NCI-H82 (cell line): ENCODE data around the gene NTM.
"Not testable (repeated sequence)": the region's sequence is repeated elsewhere in the genome, so short reads cannot be mapped to it uniquely, and the experiment has no call there.

Experiments
- DNase-seq: peaks from one replicate; lab custom pipeline; 2025; lab: John Stamatoyannopoulos, UW

NTM gene

DNA sequence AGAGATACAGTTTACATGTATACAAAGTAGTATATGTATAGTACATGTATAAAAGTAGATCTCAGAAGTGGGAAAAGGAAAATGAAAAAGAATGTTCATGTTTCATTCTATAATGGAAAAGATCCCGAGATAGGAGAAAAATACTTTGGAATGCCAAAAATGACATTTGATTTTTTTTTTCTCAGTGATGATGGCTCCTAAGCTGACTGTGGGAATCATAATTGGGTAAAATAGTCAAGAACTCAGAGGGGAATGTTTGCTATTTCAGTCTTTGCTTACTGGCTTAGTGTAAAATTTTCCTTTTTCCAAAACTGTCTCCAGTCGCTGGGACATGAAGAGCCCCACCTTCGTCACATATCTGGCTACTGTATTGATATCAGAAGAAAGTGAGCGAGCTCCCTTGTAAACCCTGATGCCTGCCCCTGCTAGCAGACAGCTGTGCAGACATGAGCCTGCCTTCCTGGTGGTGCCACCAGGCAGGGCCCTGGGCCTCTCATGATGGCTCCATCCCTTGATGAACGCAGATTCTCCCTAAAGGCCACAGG, 944.6 kb downstream of the NTM start:
- no peak for DNase-seq

DNA sequence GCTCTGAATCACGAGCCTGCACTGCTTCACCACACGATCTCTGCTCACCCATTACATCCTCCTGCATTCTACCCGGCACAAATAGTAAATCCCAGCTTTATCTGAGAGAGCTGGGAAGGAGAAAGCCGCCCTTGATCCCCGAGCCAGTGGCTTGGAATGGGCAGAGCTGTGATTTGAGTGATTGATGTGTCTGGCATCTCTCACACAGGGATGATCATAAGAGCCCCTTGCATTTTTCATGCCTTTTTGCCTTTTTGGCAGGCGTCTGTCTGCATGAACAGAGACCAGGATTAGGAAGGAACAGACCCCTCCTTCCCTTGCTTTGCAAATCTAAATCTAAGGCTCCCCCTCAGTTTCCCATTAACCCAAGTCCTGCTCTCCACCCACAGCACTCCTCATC, 945.3 kb downstream of the NTM start:
- no peak for DNase-seq

DNA sequence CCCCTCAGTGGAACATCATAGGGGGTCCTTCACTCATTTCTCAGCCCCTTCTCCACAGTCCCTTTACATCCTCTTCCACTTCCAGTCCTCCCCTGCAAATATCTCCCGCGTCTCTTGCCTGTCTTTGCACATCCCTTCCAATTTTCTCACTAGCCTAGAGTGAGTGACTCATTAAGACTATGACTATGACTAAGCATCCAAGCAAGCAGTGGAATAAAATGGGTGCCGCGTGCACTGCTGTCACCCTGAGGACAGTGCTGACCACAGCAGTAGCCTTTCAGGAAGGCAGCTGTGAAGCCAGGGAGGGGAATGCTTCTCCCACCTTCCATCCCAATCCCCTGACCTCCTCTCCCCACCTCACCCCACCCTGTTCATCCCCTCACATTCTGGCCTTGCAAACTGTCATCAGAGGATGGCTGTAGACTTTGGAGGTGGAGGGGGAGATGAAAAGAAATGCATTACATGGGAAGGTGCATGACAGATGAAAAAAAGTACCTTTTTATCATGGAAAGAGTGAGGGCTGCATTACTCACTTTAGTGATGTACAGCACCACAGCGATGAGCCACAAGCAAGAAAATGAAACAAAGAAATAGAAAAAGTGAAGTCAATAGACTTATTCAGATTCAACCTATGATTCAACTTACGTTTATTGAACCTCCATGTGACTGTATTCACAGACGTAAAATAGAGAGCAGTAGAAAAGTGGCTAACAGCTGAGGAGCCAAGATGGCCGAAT, 948.2 kb downstream of the NTM start:
- no peak for DNase-seq

DNA sequence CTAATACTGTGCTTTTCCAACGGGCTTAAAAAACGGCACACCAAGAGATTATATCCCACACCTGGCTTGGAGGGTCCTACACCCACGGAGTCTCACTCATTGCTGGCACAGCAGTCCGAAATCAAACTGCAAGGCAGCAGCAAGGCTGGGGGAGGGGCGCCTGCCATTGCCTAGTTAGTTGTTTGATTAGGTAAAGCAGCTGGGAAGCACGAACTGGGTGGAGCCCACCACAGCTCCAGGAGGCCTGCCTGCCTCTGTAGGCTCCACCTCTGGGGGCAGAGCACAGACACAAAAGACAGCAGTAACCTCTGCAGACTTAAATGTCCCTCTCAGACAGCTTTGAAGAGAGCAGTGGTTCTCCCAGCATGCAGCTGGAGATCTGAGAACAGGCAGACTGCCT, 949.0 kb downstream of the NTM start:
- not testable (repeated sequence) for DNase-seq

DNA sequence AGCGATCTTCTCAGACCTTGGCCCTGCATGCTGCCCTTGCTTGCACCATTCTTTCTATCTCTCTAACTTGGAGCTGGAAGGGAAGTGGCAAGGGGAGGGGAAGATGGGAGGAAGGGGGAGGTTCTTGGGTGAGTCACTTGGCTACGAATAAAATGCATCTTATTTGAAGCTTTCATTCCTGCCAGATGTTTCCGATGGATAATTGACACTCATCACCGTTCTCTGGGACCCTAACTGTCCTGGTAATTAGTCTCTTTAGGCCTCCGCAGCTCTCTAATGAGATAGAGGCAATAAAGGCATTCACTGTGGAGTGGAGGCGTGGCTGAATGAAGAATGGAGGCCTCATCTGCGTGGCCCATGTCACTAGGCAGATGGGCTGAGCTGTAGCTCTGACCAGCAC, 960.1 kb downstream of the NTM start:
- DNase-seq, result peak; percentile 80

DNA sequence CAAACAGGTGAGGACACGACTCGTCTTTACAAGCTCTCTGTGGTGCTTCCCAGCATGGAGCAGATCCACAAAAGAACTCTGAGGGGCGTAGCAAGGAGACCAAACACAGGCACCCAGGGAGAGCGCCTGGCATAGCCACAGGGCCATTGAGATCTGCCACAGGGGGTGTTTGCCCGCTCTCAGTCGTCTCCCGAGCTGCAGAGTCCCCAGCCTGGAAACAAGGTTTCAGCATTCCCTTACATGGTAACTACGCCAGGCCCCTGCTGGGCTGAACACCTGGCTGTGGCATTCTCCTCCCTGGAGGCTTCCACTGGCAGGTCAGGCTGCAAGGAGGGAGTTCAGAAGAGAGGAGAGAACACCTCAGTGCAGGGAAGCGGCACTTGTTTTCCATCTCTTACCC, 962.1 kb downstream of the NTM start:
- DNase-seq, result no peak

DNA sequence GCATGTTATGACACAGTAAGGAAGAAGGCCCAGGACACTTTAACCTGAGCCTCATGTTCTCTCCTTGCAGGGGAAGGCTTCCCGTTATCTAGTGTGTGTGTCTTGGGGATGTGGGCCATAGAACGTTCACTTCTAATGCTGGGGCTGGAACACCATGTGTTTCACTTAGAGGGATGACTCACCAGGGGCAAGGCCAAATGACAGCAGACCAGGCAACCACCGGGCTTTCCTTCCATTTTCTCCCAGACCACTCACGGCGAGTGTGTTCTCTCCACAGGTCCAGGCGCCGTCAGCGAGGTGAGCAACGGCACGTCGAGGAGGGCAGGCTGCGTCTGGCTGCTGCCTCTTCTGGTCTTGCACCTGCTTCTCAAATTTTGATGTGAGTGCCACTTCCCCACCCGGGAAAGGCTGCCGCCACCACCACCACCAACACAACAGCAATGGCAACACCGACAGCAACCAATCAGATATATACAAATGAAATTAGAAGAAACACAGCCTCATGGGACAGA, 964.4 kb downstream of the NTM start:
- no peak for DNase-seq

DNA sequence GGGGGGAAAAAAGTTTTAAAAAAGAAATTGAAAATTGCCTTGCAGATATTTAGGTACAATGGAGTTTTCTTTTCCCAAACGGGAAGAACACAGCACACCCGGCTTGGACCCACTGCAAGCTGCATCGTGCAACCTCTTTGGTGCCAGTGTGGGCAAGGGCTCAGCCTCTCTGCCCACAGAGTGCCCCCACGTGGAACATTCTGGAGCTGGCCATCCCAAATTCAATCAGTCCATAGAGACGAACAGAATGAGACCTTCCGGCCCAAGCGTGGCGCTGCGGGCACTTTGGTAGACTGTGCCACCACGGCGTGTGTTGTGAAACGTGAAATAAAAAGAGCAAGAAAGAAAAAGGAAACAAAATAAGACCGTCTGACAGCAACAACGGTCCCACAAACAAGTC, 964.9 kb downstream of the NTM start:
- no peak for DNase-seq

DNA sequence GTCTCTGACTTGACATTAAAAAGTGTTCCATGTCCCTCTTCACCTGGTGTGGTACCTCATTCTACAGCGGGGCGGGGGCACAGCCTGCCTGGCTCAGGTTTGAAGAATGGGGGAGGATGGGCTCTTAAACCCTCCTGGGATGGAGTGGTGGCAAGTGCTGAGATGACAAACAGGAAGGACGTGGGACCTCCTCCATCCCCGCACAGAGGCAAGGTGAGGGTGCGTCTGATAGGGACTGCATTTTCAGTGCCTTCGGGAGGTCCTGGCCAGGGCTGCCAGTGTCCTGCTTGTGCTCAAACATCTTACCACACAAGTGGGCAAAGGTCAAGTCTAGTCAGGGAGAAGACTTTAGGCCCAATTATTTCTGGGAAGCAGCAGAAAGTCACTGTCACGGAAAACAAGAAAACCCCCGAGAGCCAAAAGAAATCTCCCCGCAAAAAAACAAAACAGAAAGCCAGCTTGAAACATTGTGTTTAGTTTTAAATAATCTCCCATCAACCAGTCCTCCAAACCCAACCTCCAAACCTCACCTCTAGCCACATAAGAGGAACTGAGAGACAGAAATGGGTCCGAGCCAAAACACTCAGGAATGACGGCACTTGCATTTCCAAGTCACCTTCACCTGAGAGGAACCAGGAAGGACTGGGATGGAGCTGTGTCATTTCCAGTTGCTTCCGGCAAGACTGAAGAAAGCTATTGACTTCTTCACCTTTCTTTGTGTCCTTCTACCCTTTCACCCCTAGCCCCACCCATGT, 966.5 kb downstream of the NTM start:
- no peak for DNase-seq

DNA sequence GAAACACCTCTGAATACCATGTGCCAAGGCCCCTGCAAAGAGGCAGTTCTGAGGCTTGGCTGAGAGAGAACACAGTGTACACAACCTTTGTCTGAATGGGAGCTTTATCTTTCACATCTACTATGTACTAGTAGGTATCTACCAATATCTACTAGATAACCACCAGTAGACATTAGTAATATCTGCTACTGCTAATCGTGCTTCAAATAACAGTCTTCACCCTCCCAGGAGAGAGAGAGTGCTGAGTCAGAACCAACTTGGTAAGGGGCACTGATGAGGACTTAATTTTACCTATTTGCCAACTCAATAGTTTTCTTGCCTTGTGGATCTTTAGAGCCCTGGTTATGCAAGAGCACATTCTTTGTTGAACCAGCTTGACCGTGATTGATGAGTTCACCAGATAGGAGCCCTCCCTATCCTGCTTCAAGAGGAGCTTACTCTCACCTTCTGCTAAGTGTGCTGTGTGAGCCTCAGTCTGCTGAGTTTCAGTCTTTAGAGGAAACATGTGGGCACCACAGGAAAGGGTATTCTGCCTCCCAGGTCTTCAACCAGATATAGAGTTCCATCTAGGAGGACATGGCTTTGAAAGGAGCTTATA, 967.5 kb downstream of the NTM start:
- no peak for DNase-seq

DNA sequence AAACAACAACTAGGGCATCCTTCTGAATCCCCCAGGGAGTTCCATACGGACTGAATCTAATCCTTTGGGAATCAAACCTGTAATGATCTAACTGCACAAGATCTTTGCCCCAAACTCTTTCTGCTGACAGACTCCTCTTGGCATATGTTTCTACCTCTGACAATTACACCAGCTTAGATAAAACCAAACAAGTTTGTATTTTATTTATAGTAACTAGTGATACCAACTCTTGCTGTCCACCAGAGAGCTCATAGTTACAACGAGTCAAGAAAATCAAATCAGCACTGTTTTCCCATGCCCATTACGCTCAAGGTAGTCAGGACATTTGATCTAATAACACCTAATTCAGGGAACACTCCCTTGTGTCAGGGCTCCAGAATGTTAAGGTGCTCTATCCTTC, 972.0 kb downstream of the NTM start:
- no peak for DNase-seq

DNA sequence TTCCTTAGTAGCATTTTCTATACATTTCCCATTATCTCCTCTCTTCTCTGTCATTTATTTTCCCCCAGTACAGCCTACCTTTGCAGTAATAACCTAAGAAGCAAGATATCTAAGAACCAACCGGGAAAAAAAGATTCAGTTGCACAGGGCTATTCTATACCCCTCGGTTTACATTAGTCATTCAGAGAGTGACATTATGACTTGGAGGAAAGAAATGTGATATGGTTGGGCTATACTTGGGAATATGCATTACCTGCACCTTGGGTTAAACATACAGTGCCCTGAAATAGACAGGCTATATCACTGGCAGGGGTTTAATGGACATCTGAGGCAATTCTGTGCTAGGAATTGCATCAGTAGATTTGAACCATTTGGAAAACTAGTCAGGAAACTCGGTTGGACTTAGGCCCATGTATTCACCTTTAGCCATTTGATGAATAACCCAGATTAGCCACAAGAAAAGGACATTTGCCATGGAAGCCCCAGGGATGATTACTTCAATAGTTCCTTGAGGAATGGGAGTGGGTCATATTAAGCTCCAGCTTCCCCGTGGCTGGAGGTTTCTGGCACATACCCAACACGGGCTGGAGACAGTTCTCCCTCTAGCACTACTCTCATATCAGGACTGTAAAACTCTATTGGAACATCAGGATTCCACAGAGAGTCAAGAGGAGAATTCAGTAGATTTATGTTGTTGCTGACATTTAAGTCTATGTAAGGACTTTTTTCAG, 973.2 kb downstream of the NTM start:
- no peak for DNase-seq

DNA sequence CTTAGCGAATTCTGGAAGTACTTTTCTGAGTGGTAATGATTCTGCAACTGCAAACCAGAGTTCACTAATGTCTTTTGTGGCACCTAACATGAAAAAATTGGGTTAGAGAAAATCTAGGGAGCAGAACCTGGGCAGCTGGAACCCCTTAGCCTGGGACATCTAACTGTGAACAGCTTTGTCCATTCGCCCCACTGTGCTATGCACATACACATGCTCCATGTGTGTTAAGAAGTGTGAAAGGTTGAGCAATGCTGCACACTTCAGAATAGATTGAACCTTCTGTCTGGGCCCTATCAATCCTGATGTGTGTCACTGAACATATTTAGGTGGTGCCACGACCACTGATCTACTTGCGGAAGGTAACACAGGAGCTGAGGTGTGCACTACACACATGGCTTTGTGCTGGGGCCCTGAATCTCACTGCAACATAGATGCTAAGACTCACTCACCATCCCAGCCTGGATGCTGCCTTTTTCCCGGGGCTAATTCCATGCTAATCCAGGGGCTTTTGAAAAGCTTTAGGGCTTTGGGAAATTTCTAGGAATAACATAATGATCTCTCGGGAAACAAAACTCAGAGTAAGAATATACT, 976.2 kb downstream of the NTM start:
- peak; percentile 35 for DNase-seq

DNA sequence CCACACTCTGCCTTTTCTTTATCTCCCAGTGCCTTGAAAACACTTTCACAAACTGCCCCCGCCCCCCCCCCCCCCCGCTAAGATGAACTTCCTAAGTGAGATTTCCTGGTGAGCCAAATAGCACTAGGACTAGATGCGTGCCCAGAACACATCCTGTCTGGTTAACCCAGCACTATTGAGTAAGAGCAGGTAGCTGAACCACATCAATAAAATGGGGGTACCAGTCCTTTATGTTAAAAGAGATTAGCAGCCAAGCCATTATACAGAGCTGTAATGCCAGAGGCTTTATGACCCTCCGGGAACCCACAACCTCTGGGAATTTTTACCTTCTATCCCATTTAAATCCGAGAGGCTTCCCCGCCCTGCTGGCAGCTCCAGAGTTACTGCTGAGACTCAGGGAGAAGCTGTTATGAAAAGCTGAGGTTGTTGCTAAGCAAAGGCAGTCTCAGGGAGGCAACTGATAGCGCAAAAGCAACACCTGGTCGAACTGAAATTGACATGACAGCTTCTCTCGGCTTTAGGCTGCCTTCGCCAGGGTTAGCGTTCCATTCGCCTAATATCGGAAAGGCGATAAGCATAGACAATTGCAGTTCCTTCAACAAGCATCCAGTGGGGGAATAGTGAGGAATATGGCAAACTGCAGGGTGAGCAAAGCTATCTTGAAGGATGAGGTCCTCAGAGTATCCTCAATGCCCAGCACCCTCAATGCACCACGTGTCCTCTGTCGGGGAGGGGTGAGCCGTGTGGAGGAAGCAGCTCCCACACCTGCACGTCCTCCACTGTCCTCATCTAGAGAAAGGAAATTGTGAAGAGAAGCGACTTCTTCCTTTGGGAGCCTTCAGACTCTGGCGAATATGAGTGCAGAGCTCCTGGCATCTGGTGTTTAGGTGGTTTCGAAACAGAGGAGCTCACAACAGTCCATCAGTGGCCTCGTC, 977.0 kb downstream of the NTM start:
- peak; percentile 35 for DNase-seq

DNA sequence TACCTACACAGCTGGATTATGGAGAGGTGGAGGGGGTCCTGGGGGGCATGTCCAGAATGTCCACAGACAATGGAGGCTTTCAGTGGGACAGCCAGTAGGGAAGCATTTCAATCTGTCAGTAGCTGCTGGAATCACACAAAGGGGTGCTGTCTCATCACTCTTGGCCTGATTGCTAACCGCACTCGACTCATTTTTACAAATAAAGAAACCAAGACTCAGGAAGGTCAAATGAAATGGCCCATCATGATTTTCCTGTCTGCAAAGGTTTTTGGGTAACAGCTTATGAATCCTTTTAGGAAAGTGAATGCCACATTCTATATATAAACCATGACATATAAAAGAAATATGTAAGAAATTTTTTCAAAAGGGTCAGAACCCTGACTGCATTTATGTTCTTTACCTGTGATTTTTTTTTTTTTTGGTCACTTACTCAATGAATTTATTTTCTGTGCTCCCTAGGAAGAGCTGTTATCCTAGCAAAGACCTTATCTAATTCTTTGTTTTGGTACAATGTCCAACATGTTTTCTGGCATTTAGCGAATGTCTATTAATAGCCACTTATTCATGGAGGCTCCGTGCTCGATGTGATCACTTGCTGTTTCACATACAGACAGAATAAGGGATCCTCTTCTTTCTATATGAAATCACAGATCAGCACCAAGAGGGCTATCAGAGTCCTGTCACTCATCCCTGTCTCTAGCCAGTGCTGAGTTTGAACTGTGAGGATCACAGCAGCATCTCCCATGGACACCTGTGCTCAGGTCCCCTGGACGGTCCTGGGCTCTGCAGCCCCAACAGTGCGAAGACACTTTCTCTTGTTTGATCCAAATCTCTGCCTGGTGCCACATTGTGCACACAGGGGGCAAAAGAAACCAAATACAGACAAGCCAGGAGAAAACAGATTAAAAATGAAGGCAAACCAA, 979.7 kb downstream of the NTM start:
- DNase-seq, result no peak

DNA sequence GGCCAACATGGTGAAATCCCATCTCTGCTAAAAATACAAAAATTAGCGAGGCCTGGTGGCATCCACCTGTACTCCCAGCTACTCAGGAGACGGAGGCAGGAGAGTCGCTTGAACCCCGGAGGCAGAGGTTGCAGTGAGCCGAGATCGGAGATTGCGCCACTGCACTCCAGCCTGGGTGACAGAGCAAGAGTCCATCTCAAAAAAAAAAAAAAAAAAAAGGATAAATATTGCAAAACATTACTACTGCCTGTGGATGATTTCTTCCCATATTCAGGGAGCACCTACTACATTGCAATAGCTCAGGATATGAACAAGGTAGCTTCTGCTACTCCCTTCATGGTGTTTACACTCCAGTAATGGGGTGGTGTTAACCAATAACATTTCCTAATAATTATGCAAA, 980.6 kb downstream of the NTM start:
- DNase-seq, result no peak

DNA sequence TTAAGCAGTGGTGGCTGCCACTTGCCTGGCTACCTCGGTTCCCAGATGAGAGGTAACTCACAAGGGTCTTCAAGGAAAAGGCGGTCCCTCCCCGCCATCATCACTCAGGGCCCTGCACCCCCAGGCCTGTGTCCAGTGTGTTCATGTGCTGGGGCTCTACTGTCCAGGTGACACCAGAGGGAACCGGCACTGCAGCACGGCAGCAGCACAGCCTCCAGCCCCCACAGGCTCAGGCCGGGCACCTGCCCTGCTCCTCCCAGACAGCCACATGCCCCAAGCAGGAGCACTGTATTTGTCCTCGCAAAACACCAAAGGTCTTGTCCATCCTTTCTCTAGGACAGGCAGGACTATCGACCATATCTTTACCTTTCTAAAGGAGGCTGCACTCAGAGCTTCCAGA, 982.1 kb downstream of the NTM start:
- DNase-seq, result no peak

DNA sequence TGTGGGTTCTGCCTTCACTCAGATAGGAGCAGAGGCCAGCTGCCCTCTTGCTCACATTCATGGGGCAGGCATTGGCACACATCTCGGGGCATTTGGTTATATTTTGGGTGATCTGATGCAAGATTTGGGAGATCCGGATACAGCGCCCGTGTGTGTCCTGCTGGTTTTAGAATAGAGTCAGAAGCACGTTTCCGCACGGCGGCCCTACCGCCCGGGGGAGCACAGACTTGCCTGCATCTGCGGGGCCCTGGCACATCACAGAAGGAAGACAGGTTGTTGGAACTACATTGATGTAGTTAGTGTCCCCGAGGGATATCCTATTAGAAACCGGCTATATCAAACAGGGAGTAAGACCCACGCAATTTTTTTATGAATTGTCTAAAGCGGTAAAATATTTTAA, 982.8 kb downstream of the NTM start:
- DNase-seq, result no peak

DNA sequence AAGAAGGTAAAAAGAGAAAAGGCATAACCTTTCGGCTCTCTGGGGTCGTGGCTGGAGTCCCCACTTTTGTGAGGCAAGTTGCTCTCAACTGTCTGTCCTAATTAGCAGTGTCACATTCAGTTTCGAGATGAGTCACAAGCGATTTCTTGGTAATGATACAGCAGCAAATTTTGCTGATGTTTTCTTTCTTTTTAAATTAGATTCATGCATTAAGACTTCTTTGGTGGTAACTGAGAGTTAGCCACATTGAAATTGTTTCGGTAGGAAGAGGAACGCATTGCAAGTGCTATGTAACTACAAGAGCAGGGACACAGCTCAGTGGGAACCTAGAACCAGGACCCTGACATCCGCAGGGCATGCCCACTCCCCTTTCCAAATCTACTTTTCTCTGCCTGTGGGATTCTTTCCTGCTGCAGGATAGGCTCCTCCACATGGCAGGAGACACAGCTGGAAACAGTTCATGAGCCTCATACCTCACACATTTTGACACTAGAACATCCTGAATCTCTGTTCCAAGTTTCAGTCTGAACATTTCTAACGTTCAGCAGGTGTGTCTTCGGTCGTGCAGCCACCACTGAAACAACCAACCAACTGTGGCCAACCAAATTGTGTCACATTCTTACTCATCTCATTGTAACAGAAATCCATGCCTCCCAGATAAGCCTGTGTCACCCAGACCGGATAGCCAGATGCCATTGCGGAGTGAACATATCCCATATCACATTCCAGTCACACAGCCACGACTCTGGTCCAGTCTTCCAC, 987.6 kb downstream of the NTM start:
- no peak for DNase-seq
